Prostate gland (tissue), 2 donors: Measurements from ENCODE around the gene PARVB.

ENCODE experiments used
- POLR2AphosphoS5 ChIP-seq: sonication (generic); formaldehyde crosslinking; IDR thresholded peaks from one replicate; pipeline ENCODE4 v1.6.1; 2017; ENCODE audit warnings: antibody characterized with exemption
- TF ChIP-seq, protein P1 (sequence below), 4 experiments: fragments of 200-600 bp in 2 of 4; fragments of 450-650 bp in 2 of 4; sonication (generic) in 2 of 4; IDR thresholded peaks; 1 replicate in 3 of 4; 2 replicates in 1 of 4; pipeline ENCODE4 v1.5.1; 2016 to 2019; ENCODE audit warnings: antibody characterized with exemption in 4 of 4, mild to moderate bottlenecking in 2 of 4, moderate library complexity in 2 of 4

DNA sequence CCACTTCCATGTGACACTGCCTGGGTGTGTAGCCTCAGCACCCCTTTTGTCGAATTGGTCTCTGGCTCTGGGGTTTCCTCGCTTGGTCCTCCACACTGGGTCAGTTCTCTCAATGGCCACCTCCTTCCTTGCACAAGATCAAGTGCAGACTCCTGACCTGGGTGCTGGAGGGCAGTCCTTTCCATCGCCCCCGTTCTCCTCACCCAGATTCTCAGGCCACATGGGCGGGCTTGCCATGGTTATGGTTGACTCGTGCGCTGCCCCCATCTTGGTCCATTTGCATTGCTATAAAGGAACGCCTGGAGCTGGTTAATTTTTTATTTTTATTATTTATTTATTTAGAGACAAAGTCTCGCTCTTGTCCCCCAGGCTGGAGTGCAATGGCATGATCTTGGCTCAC is 5.5 kb upstream of the PARVB start:
- TF ChIP-seq, protein P1, sequence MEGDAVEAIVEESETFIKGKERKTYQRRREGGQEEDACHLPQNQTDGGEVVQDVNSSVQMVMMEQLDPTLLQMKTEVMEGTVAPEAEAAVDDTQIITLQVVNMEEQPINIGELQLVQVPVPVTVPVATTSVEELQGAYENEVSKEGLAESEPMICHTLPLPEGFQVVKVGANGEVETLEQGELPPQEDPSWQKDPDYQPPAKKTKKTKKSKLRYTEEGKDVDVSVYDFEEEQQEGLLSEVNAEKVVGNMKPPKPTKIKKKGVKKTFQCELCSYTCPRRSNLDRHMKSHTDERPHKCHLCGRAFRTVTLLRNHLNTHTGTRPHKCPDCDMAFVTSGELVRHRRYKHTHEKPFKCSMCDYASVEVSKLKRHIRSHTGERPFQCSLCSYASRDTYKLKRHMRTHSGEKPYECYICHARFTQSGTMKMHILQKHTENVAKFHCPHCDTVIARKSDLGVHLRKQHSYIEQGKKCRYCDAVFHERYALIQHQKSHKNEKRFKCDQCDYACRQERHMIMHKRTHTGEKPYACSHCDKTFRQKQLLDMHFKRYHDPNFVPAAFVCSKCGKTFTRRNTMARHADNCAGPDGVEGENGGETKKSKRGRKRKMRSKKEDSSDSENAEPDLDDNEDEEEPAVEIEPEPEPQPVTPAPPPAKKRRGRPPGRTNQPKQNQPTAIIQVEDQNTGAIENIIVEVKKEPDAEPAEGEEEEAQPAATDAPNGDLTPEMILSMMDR (IDR thresholded peaks at IDR 0.05): no peak
- TF ChIP-seq POLR2AphosphoS5: no peak
